ENCODE measurements around the gene RXRA. TPM values are rescaled to one million over a fixed set of nuclear protein-coding genes. Genes with fewer than 3 reads are reported as not detected.

RXRA gene
- polyA plus RNA-seq, 3 donors, result 15.8 to 91.0 (median 23.2) TPM

GRCh38 chr9:134361843-134362414 lies 35.7 kb downstream of the RXRA start:
- Histone ChIP-seq H3K27ac (ENCODE audit: low read depth in 1 of 2, low read length in 2 of 2) (peak overlapping the region in 1 of 2 donors; percentile 99), H3K4me3 (replicated peaks in 1 of 3; ENCODE audit: low read depth in 2 of 3, low read length in 3 of 3) (no peak overlapping the region), H3K4me2 (replicated peaks; ENCODE audit: extremely low read depth, low read length, poor library complexity, severe bottlenecking) (no peak overlapping the region), H3K27me3 (ENCODE audit: control insufficient read depth in 2 of 2, insufficient read depth in 2 of 2, low read length in 2 of 2) (no peaks in the 10 kb centered on the region), H3K4me1 (ENCODE audit: control insufficient read depth in 1 of 2, insufficient read depth in 2 of 2, low read length in 2 of 2) (peaks cover 75 to 100% of the 10 kb centered on the region in 2 donors), H2AFZ (ENCODE audit: insufficient read depth, low read depth, low read length, poor library complexity, severe bottlenecking) (no peak overlapping the region), H3K79me2 (ENCODE audit: insufficient read depth, low read length) (peaks cover 99% of the 10 kb centered on the region), H4K20me1 (ENCODE audit: insufficient read depth, low read length) (peaks cover 86% of the 10 kb centered on the region), H3K36me3 (replicated peaks in 1 of 2; ENCODE audit: control insufficient read depth in 1 of 2, insufficient read depth in 2 of 2, low read length in 2 of 2) (peaks cover 0 to 6% of the 10 kb centered on the region in 2 donors), H3K9me3 (replicated peaks in 1 of 2; ENCODE audit: control insufficient read depth in 1 of 2, insufficient read depth in 1 of 2, low read length in 2 of 2) (no peaks in the 10 kb centered on the region), H3K9ac (ENCODE audit: insufficient read depth, low read length, poor library complexity, severe bottlenecking) (no peak overlapping the region)
- peaks cover 11 to 34% of the 10 kb centered on the region in 2 donors for H3K36me3 Mint-ChIP-seq
- H3K4me3 Mint-ChIP-seq, result no peak overlapping the region
- peak overlapping the region in 3 of 7 donors; percentile 15 to 64 (median 59) for H3K27ac Mint-ChIP-seq
- no peaks in the 10 kb centered on the region for H3K9me3 Mint-ChIP-seq
- no peak for DNase-seq
- intact Hi-C loops (cut with micrococcal nuclease), result no loop called here
- peaks cover 81% of the 10 kb centered on the region for H3K4me1 Mint-ChIP-seq
- peaks cover 0 to 2% (median 0%) of the 10 kb centered on the region in 3 donors for H3K27me3 Mint-ChIP-seq (ENCODE audit: low read depth in 3 of 3)
- no peak for TF ChIP-seq CTCF (IDR thresholded peaks at IDR 0.05)
- WGBS (ENCODE audit: insufficient coverage), result 98% methylated on average over 13 of the region's 15 CpGs

GRCh38 chr9:134363450-134363849 lies 37.2 kb downstream of the RXRA start:
- Histone ChIP-seq H3K27ac (ENCODE audit: low read depth in 1 of 2, low read length in 2 of 2) (peak overlapping the region in 1 of 2 donors; percentile 99), H2AFZ (ENCODE audit: insufficient read depth, low read depth, low read length, poor library complexity, severe bottlenecking) (no peak overlapping the region), H3K4me3 (replicated peaks in 1 of 3; ENCODE audit: low read depth in 2 of 3, low read length in 3 of 3) (no peak overlapping the region), H3K79me2 (ENCODE audit: insufficient read depth, low read length) (peaks cover 99% of the 10 kb centered on the region), H4K20me1 (ENCODE audit: insufficient read depth, low read length) (peaks cover 71% of the 10 kb centered on the region), H3K9ac (ENCODE audit: insufficient read depth, low read length, poor library complexity, severe bottlenecking) (peak overlapping the region; percentile 75), H3K4me1 (ENCODE audit: control insufficient read depth in 1 of 2, insufficient read depth in 2 of 2, low read length in 2 of 2) (peaks cover 75 to 100% of the 10 kb centered on the region in 2 donors), H3K36me3 (replicated peaks in 1 of 2; ENCODE audit: control insufficient read depth in 1 of 2, insufficient read depth in 2 of 2, low read length in 2 of 2) (peaks cover 0 to 6% of the 10 kb centered on the region in 2 donors), H3K27me3 (ENCODE audit: control insufficient read depth in 2 of 2, insufficient read depth in 2 of 2, low read length in 2 of 2) (no peaks in the 10 kb centered on the region), H3K9me3 (replicated peaks in 1 of 2; ENCODE audit: control insufficient read depth in 1 of 2, insufficient read depth in 1 of 2, low read length in 2 of 2) (no peaks in the 10 kb centered on the region), H3K4me2 (replicated peaks; ENCODE audit: extremely low read depth, low read length, poor library complexity, severe bottlenecking) (no peak overlapping the region)
- intact Hi-C loops (cut with micrococcal nuclease), result no loop called here
- 95% methylated on average over 11 of the region's 16 CpGs for WGBS (ENCODE audit: insufficient coverage)
- no peak for TF ChIP-seq CTCF (IDR thresholded peaks at IDR 0.05)
- Mint-ChIP-seq H3K4me1 (peaks cover 80% of the 10 kb centered on the region), H3K36me3 (peaks cover 12 to 28% of the 10 kb centered on the region in 2 donors), H3K4me3 (no peak overlapping the region), H3K27me3 (ENCODE audit: low read depth in 3 of 3) (peaks cover 0 to 2% (median 0%) of the 10 kb centered on the region in 3 donors), H3K9me3 (no peaks in the 10 kb centered on the region), H3K27ac (peak overlapping the region in 6 of 7 donors; percentile 15 to 54 (median 29))
- no peak for DNase-seq
